ENCODE results near the gene U2SURP. TPM values are rescaled to one million over a fixed set of nuclear protein-coding genes. Genes with fewer than 3 reads are reported as not detected.

Gene U2SURP
- total RNA-seq, 2 donors from 2014 or later, result 26.3 to 33.7 TPM

- TF ChIP-seq, protein P1, sequence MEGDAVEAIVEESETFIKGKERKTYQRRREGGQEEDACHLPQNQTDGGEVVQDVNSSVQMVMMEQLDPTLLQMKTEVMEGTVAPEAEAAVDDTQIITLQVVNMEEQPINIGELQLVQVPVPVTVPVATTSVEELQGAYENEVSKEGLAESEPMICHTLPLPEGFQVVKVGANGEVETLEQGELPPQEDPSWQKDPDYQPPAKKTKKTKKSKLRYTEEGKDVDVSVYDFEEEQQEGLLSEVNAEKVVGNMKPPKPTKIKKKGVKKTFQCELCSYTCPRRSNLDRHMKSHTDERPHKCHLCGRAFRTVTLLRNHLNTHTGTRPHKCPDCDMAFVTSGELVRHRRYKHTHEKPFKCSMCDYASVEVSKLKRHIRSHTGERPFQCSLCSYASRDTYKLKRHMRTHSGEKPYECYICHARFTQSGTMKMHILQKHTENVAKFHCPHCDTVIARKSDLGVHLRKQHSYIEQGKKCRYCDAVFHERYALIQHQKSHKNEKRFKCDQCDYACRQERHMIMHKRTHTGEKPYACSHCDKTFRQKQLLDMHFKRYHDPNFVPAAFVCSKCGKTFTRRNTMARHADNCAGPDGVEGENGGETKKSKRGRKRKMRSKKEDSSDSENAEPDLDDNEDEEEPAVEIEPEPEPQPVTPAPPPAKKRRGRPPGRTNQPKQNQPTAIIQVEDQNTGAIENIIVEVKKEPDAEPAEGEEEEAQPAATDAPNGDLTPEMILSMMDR (IDR thresholded peaks at IDR 0.05), result no peak
- no peak overlapping the region for H3K4me3 ChIP-seq
- H3K4me1 ChIP-seq, result peaks cover 0 to 37% of the 10 kb centered on the region in 2 donors
- no peak overlapping the region for H3K27ac ChIP-seq
- no peaks in the 10 kb centered on the region for H3K27me3 ChIP-seq
- DNase-seq (ENCODE audit: low spot score), result no peak
- no peaks in the 10 kb centered on the region for H3K36me3 ChIP-seq
- no peaks in the 10 kb centered on the region for H3K9me3 ChIP-seq
Measured at GRCh38 chr3:142960322-142960850, 41.0 kb upstream of the U2SURP start.

GRCh38 chr3:142961539-142961938, 39.8 kb upstream of the U2SURP start:
- Histone ChIP-seq H3K4me1 (peaks cover 0 to 37% of the 10 kb centered on the region in 2 donors), H3K4me3 (no peak overlapping the region), H3K9me3 (no peaks in the 10 kb centered on the region), H3K27ac (no peak overlapping the region), H3K36me3 (no peaks in the 10 kb centered on the region), H3K27me3 (no peaks in the 10 kb centered on the region)
- no peak for DNase-seq (ENCODE audit: low spot score)
- TF ChIP-seq, protein P1 (IDR thresholded peaks at IDR 0.05), result no peak

GRCh38 chr3:142962175-142962519, 39.2 kb upstream of the U2SURP start:
- Histone ChIP-seq H3K36me3 (no peaks in the 10 kb centered on the region), H3K27me3 (no peaks in the 10 kb centered on the region), H3K4me1 (peaks cover 0 to 31% of the 10 kb centered on the region in 2 donors), H3K4me3 (no peak overlapping the region), H3K27ac (no peak overlapping the region), H3K9me3 (no peaks in the 10 kb centered on the region)
- TF ChIP-seq, protein P1 (IDR thresholded peaks at IDR 0.05), result no peak
- no peak for DNase-seq (ENCODE audit: low spot score)

DNA sequence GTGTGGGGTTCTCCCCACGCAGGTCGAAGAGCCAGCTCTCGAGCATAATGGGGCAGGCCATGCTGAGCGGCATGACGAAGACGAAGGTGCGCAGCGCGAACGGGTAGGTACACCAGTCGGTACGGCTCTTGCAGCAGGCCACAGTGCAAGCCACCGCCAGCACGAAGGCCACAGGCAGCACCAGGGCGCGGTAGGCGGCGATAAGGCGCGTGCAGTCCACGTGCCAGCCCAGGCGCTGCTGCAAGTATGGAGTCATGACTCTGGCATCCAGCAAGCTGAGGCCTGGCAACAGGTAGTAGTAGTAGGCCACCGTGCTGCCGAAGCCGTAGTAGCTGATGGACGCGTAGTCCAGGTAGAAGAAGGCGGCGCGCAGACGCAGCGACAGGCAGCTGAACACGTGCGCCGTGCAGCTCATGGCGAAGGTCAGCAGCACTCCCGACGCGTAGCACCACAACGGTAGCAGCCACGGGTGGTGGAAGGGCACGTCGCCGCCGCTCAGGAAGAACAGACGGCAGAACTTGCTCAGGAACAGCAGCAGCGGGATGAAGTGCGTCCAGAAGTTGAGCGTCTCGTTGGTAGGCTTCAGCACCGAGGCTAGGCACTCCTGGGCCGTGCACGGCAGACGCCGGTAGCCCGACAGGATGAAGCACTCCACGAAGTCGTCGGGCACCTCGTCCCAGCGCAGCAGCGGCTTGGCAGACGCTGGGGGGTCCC, 38.7 kb upstream of the U2SURP start:
- Histone ChIP-seq H3K4me3 (peak overlapping the region; percentile 65 to 70), H3K27ac (peak overlapping the region; percentile 85 to 93), H3K36me3 (no peaks in the 10 kb centered on the region), H3K9me3 (no peaks in the 10 kb centered on the region), H3K27me3 (no peaks in the 10 kb centered on the region), H3K4me1 (peaks cover 0 to 26% of the 10 kb centered on the region in 2 donors)
- TF ChIP-seq, protein P1 (IDR thresholded peaks at IDR 0.05), result no peak
- DNase-seq (ENCODE audit: low spot score), result no peak

GRCh38 chr3:142963234-142963515, 38.2 kb upstream of the U2SURP start:
- Histone ChIP-seq H3K4me3 (peak overlapping the region; percentile 65 to 70), H3K27me3 (no peaks in the 10 kb centered on the region), H3K27ac (peak overlapping the region; percentile 85 to 93), H3K9me3 (no peaks in the 10 kb centered on the region), H3K4me1 (peaks cover 0 to 21% of the 10 kb centered on the region in 2 donors), H3K36me3 (no peaks in the 10 kb centered on the region)
- TF ChIP-seq, protein P1 (IDR thresholded peaks at IDR 0.05), result peak in 1 of 2 donors; percentile 28
- no peak for DNase-seq (ENCODE audit: low spot score)
